GM23338 (cell line): ENCODE results near the gene PTS.

ENCODE experiments used
- CTCF ChIP-seq, 2 experiments: fragments of 200-600 bp in 1 of 2; sonication (generic) in 1 of 2; conservative IDR thresholded peaks; 2 replicates each; pipeline versions ENCODE4 v1.5.1 to v1.6.1; 2016 to 2017; ENCODE audit warnings: antibody characterized with exemption in 2 of 2, low read depth in 2 of 2, mild to moderate bottlenecking in 2 of 2, moderate library complexity in 1 of 2
- NANOG ChIP-seq: IDR thresholded peaks from 2 replicates; pipeline ENCODE4 v1.6.1; 2016; ENCODE audit warnings: antibody characterized with exemption, borderline replicate concordance

DNA sequence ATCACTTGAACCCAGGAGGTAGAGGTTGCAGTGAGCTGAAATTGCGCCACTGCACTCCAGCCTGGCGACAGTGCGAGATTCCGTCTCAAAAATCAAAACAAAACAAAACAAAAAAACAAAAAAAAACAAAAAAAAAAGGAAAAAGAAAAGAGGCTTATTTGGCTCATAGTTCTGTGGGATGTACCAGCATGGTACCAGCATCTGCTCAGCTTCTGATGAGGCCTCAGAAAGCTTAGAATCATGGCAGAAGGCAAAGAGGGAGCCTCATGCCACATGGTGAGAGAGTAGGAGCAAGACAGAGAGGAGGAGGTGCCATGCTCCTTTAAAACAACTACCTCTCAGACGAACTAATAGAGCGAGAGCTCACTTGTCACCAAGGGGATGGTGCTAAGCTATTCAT, 10.6 kb upstream of the PTS start:
- no peak for TF ChIP-seq CTCF (conservative IDR thresholded peaks at IDR 0.05; ENCODE audit: low read depth in 2 of 2)
- no peak for TF ChIP-seq NANOG
